AG09319 (cell line): ENCODE data around the gene SEMA3F.

Experiments used
- DNase-seq: peaks from one replicate; pipeline ENCODE4 v3.0.0-alpha.2; 2010; ENCODE audit warnings: low read depth; ENCODE audit errors: extremely low read depth
- CTCF ChIP-seq: IDR thresholded peaks from 2 replicates; pipeline ENCODE4 v1.5.1; 2011; ENCODE audit warnings: low read depth, mild to moderate bottlenecking, inconsistent platforms, low read length, moderate library complexity

Gene SEMA3F

DNA sequence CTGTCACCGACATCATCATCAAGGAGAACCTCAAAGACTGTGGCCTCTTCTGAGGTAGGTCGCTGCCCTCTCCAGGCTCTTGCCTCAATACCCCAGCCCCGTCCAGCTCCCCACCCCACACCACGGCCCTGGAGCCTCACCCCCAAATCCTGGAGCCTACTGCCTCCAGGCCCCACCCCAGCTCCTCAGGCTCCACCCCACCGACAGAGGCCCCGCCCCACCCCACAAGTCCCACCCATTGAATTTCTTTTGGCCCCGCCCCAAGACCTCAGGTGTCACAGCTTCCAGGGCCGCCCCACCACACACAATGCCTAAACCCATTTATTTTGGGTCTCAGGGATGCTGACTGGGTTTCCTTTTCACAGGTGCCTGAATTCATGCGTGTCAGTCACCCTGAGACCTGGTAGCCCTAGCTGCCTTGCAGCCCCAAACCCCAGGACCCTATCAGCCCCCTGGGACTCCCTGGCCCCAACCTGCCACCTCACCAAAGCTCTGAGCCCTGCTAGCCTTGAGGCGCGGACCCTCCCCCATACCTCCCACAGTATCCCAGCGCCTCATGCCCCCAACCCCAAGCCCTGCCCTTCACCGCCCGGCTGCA lies 39.9 kb downstream of the SEMA3F start:
- no peak for TF ChIP-seq CTCF
- no peak for DNase-seq

DNA sequence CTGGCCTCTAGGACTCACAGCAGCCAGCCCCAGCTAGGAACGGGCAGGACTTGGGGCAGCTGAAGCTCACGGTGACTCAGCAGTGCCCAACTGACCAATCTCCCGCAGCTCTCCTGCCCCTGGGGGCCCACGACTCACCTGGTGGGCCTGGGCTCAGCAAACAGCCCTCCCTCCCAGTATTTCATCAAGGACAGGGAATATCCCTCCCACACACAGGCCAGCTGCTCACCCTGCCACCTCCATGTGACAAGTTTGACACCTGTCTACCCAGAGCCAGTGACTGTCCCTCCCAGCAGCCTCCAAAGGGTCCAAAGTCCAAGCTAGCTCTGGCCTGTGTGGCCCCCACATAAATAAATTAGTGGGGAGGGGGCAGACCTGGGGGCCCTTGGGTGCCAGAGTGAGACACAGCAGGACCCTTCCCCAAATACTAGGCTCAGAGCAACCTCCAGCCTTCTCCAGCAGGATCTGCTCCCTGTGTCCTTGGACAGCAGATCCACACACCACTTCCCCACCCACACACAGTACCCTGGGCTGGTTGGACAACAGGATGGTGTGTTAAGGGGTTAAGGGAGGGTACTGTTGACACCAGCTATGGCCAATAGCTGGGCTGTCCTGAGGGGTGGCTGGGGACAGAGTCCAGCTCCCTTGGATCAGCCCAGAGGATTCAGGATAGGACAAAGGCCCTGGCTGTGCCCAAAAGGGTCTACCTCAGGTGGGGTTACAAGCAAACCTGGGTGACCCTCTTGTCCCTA lies 40.6 kb downstream of the SEMA3F start:
- no peak for DNase-seq
- no peak for TF ChIP-seq CTCF

GRCh38 chr3:50196253-50196801 lies 41.2 kb downstream of the SEMA3F start:
- TF ChIP-seq CTCF: no peak

DNA sequence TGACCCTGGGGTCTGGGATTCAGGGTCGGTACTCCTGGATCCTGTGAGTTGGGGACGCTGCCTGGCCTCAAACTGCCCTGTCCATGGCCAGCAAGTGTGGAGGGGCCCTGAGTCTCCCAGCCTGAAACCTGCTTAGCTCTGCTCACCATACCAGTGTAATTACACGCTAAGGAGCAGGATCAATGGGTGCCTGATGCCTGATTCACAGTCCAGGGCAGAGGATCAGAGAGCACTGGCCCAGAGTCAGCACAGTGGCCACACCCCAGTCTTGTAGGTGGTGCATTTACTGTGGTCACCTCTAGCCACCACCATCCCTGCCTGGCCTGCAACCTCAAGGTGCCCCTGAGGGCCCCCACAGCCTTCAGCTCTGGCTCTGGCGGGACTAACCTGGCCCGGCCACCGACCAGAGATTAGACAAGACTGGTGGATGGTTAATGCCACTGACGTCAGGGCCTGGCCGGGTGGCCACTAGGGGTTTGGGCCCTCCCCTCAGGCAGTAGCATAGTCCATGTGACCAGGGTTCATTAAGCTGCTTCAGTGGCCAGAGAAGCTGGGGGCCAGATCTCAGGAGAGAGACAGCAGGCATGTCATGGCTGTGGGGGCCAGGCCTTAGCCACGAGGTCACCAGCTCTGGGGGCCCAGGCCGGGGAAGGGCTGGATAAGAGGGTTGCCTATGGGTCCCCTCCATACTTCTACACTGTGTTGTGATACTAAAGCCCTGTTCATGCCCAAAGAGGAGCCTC lies 46.6 kb downstream of the SEMA3F start:
- no peak for TF ChIP-seq CTCF
- no peak for DNase-seq

More at GRCh38 chr3:50196253-50196801, 41.2 kb downstream of the SEMA3F start:
- no peak for DNase-seq

DNA sequence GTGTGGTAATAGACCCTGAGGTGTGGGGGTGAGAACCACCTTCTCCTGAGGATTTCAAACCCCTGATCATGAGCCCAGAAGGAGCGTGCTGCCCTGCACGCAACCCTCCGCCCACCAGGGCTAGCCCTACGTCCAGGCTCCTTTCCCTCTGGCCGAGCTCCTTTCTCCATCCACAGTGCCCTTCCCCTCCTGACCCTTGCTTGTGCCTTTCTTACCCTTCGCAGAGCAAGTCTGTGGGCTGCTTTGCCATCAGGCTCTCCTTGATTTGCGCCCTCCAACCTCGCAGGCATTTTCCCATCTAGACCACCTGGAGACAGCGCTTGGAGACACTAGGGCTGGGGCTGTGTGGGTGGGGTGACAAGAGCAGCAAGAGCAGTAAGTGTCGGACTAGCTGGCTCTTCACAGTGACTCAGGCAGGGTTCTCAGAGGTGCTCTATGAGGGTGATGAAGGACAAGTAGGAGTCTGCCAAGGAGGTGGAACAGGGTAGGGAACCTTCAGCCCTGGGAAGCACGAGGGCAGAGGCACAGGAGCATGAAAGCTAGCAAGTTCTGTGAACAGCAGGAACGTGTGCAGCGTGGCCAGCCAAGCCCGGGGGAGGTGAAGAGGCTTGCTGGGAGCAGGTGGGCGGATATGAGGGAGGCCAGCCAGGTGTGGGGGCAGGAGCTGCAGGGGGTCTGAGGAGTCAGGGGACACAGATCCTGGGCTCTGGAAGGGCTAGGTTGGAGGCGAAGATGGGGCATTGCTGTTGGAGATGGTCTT lies 47.4 kb downstream of the SEMA3F start:
- no peak for TF ChIP-seq CTCF
- no peak for DNase-seq

GRCh38 chr3:50203113-50203808 lies 48.1 kb downstream of the SEMA3F start:
- TF ChIP-seq CTCF: no peak
- no peak for DNase-seq
